GM18861 (cell line): Measurements from ENCODE around the gene PAH.

ENCODE experiments used
- ATAC-seq: cut with Tn5 transposase; IDR thresholded peaks from one replicate; pipeline ENCODE4 v1.9.1; 2021; ENCODE audit not compliant: unreplicated experiment

PAH gene

DNA sequence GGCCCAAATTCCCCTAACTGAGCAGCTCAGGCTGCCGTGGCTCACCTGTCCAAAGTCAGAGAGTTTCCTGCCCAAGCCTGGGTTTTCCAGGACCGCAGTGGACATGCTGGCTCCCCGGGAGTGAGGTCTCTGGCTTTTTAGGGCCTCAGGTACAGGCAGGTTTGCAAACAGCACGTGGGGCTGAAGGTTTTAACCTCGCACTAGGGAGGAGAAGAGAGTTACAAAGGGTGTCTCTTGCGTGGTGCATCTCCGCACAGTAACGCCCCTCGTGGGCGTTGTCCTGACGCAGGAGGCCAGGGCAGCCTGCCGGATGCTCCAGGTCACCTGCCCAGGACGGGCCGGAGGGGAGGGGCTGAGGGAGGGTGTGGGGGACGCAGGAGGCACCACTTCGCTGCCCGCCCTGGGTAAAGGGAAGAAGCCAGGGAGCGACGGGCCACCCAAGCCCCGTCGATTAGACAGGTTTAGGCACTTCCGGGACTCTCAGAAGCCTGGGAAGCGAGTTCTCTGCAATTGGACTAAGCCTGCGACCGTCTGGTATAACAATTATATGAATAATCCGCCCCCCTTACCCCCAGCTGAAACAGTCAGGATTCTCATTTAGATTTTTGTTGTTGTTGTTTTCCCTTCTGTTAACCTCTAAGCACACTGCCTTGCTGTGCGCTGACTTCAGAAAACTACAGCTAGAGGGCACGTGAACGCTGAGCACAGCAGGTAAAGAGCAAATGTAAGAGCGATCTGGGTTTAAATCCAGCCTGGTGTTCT is at the start of gene PAH:
Gene PAH (minus strand): TSS at position 219 of the 762 bp plus-strand sequence. CDS start 114 bp downstream, at position 105.
- no peak for ATAC-seq

DNA sequence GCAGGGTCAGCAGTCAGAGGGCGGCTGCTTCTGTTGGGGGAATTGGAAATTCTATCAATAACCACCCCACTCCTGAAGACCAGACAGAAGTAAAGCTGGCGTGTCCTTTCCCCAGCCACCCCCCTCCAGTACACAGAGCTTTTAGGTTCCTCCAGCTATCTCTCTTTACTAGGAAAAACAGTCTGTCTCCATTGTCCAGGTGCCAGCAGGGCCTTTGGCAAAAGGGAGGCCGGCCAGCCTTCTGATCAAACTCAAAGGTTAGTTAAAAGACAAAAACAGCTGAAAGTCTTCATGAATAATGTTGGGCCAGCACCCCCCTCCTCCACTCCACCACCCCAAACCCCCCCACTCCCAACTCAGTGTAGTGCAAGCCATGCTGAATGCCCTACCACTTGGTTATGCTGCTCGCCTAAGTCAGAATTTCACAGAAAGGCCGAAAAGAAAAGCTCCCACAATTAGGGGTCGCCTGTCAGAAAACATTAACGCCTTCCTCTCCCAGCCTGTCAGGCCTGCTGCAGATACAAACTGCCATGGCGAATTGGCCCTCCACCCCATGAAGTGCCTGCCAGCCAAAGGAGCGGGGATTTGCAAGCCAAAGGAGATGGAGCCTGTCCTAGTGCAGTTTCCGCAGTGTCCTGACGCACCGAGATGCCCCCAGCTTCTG is 49.3 kb upstream of the PAH start:
- ATAC-seq = no peak

DNA sequence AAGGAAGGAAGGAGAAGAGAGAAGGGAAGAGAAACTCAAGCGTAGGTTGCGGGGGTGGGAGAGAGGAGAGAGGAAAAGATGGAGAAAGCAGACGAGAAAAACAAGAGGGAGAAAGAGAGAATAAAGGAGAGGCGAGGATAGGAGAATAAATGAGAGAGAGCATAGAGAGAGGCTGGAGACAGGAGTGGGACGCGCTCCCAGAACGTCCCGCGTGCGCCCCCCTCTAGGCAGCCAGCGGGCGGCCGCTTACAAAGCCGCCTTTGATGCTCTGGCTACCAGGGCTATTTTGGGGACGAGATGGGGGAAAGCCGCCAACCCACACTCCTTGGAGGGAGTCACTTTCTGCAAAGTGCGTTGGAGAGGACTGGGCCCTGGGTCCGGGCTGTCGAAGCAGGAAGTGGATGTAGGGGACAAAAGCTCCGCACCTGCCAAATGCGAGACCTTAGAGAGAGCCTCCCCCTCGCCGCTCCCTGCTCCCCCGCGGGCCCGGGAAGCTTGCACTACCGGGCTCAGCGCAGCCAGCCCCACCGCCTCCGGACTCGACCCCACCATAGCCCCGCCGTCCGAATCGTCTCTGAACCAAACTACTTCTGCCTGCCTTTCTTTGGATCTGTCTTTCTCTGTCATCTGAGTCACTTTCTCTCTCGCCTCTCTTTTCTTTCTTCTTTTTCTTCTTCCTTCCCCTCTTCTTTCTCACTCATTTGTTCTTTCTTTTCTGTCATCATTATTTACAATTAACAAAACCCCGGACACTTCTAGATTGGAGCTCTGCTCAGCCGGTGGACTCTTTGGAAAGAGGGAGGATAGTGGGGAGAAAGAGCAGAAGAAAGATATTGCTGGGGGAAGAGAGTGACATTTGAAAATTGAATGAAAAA is 48.5 kb upstream of the PAH start:
- ATAC-seq = no peak

GRCh38 chr12:102964872-102965271 is 47.8 kb upstream of the PAH start:
- ATAC-seq = peak; percentile 82

- ATAC-seq = no peak
Observed at GRCh38 chr12:102963796-102964195, 46.8 kb upstream of the PAH start.

DNA sequence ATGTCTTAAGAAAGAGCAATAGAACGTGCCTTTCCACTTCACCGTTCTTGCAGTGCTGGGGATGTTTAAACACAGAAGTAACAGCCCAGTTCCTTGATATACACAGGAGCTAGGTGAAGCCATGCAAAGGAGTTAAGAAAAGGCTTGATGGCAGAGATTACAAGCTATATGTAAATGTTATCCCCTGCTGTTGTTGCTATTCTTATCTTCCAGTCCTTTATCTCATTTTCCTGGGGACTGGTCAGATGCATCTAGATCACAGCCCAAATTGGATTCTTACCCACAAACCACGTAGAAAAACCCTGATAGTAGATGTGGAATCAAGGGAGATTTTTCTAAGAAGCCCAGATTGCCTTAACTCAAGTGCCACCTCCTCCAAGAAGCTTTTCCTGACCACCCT is 45.9 kb upstream of the PAH start:
- ATAC-seq = no peak

- no peak for ATAC-seq
Observed at GRCh38 chr12:102962532-102962931, 45.5 kb upstream of the PAH start.

GRCh38 chr12:102961466-102961855 is 44.4 kb upstream of the PAH start:
- no peak for ATAC-seq

- no peak for ATAC-seq
Observed at GRCh38 chr12:102960766-102961465, 43.9 kb upstream of the PAH start.

DNA sequence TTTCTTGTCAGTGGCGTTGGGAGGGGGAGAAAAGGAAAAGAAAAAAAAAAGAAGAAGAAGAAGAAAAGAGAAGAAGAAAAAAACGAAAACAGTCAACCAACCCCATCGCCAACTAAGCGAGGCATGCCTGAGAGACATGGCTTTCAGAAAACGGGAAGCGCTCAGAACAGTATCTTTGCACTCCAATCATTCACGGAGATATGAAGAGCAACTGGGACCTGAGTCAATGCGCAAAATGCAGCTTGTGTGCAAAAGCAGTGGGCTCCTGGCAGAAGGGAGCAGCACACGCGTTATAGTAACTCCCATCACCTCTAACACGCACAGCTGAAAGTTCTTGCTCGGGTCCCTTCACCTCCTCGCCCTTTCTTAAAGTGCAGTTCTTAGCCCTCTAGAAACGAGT is 42.3 kb upstream of the PAH start:
- ATAC-seq = no peak

GRCh38 chr12:102958830-102959176 is 41.8 kb upstream of the PAH start:
- ATAC-seq = no peak

GRCh38 chr12:102958073-102958829 is 41.2 kb upstream of the PAH start:
- peak; percentile 43 for ATAC-seq

- ATAC-seq = no peak
Observed at GRCh38 chr12:102957339-102958050, 40.5 kb upstream of the PAH start, which contains the start of gene ASCL1. TSS of gene ASCL1 (plus strand) at chr12:102957674. CDS start at chr12:102958245, 571 bp downstream.

DNA sequence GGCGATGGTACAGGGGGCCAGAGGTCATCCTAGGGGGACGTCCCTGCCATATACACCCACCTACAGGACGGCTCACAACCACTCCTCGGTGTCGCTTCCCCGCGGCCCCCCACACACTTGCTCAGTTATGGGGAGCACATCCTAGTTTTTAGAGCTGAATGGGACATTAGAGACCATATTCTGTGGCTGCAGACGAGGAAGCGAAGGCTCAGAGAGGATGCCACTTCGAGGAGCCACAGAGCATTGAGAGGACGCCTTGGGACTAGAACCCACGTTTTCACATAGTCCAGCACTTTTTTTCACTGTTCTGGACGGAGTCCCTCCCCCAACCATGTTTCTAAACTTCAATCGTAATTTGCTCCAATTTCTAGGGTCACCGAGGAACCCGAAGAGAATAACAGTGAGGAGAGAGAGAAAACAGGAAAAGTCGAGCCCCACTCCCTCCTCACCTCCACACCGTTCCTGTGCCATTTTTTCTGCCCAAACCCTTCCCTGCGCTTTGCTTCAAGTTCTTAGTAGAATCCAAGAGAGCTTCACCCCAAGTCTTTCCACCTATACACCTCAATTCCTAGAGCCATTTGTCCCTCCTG is 39.8 kb upstream of the PAH start:
- ATAC-seq = no peak

GRCh38 chr12:102955926-102956737 is 39.1 kb upstream of the PAH start:
- no peak for ATAC-seq

GRCh38 chr12:102954134-102954533 is 37.1 kb upstream of the PAH start:
- ATAC-seq = no peak

DNA sequence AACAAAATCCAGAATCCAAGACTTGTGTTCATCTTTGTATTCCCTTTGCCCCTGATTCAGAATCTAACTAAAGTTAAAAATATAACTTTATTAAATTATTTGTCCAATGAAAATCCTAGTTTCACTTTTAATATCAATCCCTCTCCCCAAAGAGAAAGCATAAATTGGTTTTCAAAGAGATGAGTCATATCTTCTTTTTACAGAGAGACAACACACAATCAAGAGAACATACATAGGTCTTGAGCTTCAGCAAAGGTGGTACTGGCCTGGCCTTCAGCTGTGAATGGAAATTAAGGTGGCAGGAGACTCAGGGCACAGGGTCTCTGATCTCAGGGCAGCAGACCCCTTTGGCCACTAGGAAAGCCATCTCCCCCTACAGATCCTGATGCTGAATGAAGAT is 36.2 kb upstream of the PAH start:
- peak; percentile 32 for ATAC-seq

GRCh38 chr12:102951841-102952240 is 34.8 kb upstream of the PAH start:
- ATAC-seq = no peak
